Dermis blood vessel endothelial cell (primary cell): ENCODE measurements around the gene C19orf44. TPM values are rescaled to one million over a fixed set of nuclear protein-coding genes. Genes with fewer than 3 reads are reported as not detected.
"Not testable (repeated sequence)": the region's sequence is repeated elsewhere in the genome, so short reads cannot be mapped to it uniquely, and the experiment has no call there.

Experiments
- DNase-seq: peaks from one replicate; pipeline ENCODE4 v3.0.0; 2010
- total RNA-seq: library from RNA; depleted of rRNA; stranded (reverse); fragments of >200 nt; gene quantifications from 2 replicates; pipeline ENCODE4 v1.2.3, GENCODE V29; 2014

Gene C19orf44
- total RNA-seq, 1 donor from 2014 or later = 3.1 TPM

GRCh38 chr19:16467581-16467980, 28.6 kb upstream of the C19orf44 start:
- no peak for DNase-seq

- DNase-seq = no peak
Measured at GRCh38 chr19:16470541-16470910, 25.7 kb upstream of the C19orf44 start.

GRCh38 chr19:16470911-16471811, 25.0 kb upstream of the C19orf44 start:
- DNase-seq = peak; percentile 37

- not testable (repeated sequence) for DNase-seq
Measured at GRCh38 chr19:16472559-16472899, 23.7 kb upstream of the C19orf44 start.

GRCh38 chr19:16472992-16473391, 23.2 kb upstream of the C19orf44 start:
- DNase-seq = no peak

GRCh38 chr19:16473875-16474392, 22.3 kb upstream of the C19orf44 start:
- peak; percentile 21 for DNase-seq

GRCh38 chr19:16476401-16476800, 19.8 kb upstream of the C19orf44 start:
- no peak for DNase-seq

GRCh38 chr19:16477311-16477710, 18.9 kb upstream of the C19orf44 start:
- no peak for DNase-seq

- no peak for DNase-seq
Measured at GRCh38 chr19:16482745-16483144, 13.4 kb upstream of the C19orf44 start.

GRCh38 chr19:16486476-16486875, 9.7 kb upstream of the C19orf44 start:
- not testable (repeated sequence) for DNase-seq

GRCh38 chr19:16496613-16496983, 404 bp downstream of the C19orf44 start:
- peak; percentile 54 for DNase-seq

GRCh38 chr19:16497042-16497441, 848 bp downstream of the C19orf44 start:
- DNase-seq = no peak

- DNase-seq = no peak
Measured at GRCh38 chr19:16497837-16498236, 1.6 kb downstream of the C19orf44 start.

GRCh38 chr19:16504271-16504670, 8.1 kb downstream of the C19orf44 start:
- DNase-seq = no peak

GRCh38 chr19:16506161-16506560, 10.0 kb downstream of the C19orf44 start:
- not testable (repeated sequence) for DNase-seq

GRCh38 chr19:16506961-16507360, 10.8 kb downstream of the C19orf44 start:
- no peak for DNase-seq

GRCh38 chr19:16508546-16508945, 12.4 kb downstream of the C19orf44 start:
- no peak for DNase-seq

- no peak for DNase-seq
Measured at GRCh38 chr19:16509141-16510061, 13.2 kb downstream of the C19orf44 start.

- DNase-seq = not testable (repeated sequence)
Measured at GRCh38 chr19:16512611-16513010, 16.4 kb downstream of the C19orf44 start.

GRCh38 chr19:16514383-16515019, 18.3 kb downstream of the C19orf44 start:
- no peak for DNase-seq

- no peak for DNase-seq
Measured at GRCh38 chr19:16516381-16516780, 20.2 kb downstream of the C19orf44 start.

- DNase-seq = no peak
Measured at GRCh38 chr19:16516923-16517610, 20.9 kb downstream of the C19orf44 start.
